Epithelial cell of proximal tubule (primary cell): Measurements from ENCODE around the gene SORL1. TPM values are rescaled to one million over a fixed set of nuclear protein-coding genes. Genes with fewer than 3 reads are reported as not detected.
A peak's percentile ranks its signal among the peaks of the same experiment; 100 is the strongest.

Experiments
- DNase-seq: peaks from one replicate; pipeline ENCODE4 v3.0.0-alpha.2; 2011; ENCODE audit warnings: low read depth
- H3K4me3 ChIP-seq: 2 replicates; pipeline ENCODE4 v1.5.1; 2011; ENCODE audit warnings: low read depth, mild to moderate bottlenecking, low read length
- CTCF ChIP-seq: conservative IDR thresholded peaks from 2 replicates; pipeline ENCODE4 v1.5.1; 2012; ENCODE audit warnings: low read depth, mild to moderate bottlenecking, low read length
- total RNA-seq: library from RNA; depleted of rRNA; stranded (reverse); fragments of >200 nt; gene quantifications from 2 replicates; pipeline ENCODE4 v1.2.3, GENCODE V29; 2015

Gene SORL1
- total RNA-seq, 1 donor from 2014 or later = 7.8 TPM

GRCh38 chr11:121552644-121553043 is 100.5 kb downstream of the SORL1 start:
- H3K4me3 ChIP-seq = no peak overlapping the region
- TF ChIP-seq CTCF = no peak
- no peak for DNase-seq

DNA sequence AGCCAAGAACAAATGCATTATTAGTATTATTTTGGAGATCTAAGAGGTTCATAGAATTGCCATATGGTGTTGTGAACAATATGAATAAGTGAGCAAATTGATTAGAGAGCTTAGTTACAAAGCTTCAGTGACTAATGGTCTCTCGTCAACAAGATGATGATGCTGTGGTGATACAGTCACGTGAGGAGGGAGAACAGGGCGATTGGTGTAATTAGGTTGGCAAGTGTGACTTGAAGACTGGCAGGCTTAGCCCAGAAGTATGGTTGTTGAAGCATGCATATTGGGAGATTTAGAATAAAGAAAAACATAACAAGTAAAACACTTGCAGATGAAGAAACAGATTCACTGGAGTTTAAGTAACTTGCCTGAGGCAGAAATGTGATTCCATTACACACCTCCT is 101.3 kb downstream of the SORL1 start:
- no peak overlapping the region for H3K4me3 ChIP-seq
- DNase-seq = no peak
- no peak for TF ChIP-seq CTCF

GRCh38 chr11:121553806-121554205 is 101.7 kb downstream of the SORL1 start:
- DNase-seq = peak; percentile 20
- H3K4me3 ChIP-seq = no peak overlapping the region
- no peak for TF ChIP-seq CTCF

DNA sequence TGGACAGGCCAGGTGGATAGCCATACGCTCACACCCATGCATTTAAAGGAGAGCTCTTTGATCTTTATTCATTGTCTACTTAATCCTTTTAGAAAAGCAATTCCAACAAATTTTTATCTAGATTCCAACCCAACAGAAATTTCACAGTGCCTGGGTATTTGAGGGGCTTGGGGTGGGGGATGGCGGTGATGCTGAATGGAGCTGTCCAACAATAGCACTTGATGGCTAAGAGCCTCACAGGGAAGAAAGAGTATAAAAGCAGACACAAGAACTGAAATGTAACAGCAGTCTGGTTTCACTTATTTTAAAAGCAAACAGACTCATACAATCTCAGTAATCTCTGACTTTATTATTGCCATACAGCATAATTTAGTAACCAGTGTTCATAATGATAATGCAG is 102.4 kb downstream of the SORL1 start:
- H3K4me3 ChIP-seq = no peak overlapping the region
- no peak for TF ChIP-seq CTCF
- DNase-seq = no peak

DNA sequence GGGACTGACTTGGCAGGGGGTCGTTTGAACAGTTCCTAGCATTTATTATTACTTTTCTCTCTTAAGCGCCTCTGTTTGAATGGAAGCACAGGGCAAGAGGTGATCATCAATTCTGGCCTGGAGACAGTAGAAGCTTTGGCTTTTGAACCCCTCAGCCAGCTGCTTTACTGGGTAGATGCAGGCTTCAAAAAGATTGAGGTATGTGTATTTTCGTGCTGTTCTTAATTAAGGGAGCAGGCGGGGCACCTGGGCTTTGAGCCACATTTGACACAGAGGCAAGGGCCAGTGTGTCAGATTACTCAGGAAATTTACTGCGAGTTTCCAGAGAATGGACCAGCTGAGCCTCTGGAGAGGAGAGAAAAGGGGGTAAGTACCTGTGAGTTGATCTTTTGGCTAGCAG is 103.0 kb downstream of the SORL1 start:
- no peak overlapping the region for H3K4me3 ChIP-seq
- TF ChIP-seq CTCF = no peak
- no peak for DNase-seq

DNA sequence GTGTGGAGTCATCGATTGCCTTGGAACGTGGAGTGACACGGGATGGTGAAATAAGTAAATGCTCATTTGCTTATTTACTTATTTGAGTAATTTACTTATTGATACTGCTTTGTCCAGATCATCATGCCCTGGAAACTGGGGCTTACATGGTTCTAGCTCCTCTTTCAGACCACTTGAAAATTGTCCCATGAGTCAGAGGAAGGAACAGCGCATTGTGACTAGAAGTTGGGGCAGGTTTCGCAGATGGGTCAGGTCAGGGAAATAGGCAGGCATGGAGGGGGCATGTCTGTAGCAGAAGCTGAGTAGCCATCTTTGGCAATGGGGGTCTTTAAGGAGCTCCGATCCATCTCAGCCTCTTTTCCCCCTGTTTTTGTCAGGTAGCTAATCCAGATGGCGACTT is 104.8 kb downstream of the SORL1 start:
- TF ChIP-seq CTCF = no peak
- no peak overlapping the region for H3K4me3 ChIP-seq

DNA sequence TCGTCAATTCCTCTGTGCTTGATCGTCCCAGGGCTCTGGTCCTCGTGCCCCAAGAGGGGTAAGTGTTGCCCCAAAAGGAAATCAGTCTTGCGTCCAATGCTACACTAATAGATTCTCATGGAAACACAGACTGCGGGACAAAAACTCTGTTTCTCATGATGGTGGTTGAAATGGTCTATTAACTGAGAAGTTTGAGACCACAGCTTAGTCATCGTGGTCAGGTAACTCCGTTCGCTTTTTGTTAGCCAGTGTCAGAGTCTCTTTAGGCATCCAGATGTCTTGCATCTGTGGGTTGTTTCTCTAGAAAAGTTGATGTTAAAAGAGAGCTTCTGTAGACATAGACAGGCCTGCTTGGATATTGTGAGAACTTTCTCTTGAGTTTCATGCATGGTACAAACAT is 105.2 kb downstream of the SORL1 start:
- DNase-seq = no peak
- H3K4me3 ChIP-seq = no peak overlapping the region
- TF ChIP-seq CTCF = no peak

More for the DNA sequence above, 104.8 kb downstream of the SORL1 start:
- no peak for DNase-seq
